ENCODE data around the gene TMEM168.

DNA sequence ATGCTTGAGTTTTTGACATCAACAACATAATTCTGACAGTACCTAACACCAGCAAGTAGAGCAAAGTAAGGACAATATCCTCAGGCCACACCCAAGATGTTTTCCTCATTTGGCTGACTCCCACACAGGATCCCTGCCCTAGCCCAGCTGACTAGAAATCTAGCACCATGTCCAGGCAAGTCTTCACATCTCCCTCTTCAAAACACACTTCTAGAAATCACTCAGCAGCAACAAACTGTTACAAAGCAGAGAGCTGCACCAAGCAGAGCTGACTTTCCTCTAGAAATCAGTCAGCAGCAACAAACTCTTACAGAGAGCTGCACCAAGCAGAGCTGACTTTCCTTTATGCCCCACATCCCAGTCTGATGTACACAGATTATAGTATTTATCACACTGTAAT is 7.7 kb downstream of the TMEM168 start:
- TF ChIP-seq, protein P1, sequence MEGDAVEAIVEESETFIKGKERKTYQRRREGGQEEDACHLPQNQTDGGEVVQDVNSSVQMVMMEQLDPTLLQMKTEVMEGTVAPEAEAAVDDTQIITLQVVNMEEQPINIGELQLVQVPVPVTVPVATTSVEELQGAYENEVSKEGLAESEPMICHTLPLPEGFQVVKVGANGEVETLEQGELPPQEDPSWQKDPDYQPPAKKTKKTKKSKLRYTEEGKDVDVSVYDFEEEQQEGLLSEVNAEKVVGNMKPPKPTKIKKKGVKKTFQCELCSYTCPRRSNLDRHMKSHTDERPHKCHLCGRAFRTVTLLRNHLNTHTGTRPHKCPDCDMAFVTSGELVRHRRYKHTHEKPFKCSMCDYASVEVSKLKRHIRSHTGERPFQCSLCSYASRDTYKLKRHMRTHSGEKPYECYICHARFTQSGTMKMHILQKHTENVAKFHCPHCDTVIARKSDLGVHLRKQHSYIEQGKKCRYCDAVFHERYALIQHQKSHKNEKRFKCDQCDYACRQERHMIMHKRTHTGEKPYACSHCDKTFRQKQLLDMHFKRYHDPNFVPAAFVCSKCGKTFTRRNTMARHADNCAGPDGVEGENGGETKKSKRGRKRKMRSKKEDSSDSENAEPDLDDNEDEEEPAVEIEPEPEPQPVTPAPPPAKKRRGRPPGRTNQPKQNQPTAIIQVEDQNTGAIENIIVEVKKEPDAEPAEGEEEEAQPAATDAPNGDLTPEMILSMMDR (IDR thresholded peaks at IDR 0.05; ENCODE audit: low read length), result no peak
- no peak for TF ChIP-seq EZH2 (IDR thresholded peaks at IDR 0.05; ENCODE audit: borderline replicate concordance, low read length)
